HUES48 (cell line): ENCODE results near the gene NUP93.

Experiments
- H3K27ac ChIP-seq: one replicate; pipeline ENCODE4 v1.7.0; 2013; ENCODE audit warnings: low read depth, low read length, inconsistent platforms
- H3K27me3 ChIP-seq: 2 replicates; pipeline ENCODE4 v1.6.1; 2013; ENCODE audit warnings: mild to moderate bottlenecking, low read length; ENCODE audit not compliant: control insufficient read depth, insufficient read depth
- H3K36me3 ChIP-seq: 2 replicates; pipeline ENCODE4 v1.6.1; 2013; ENCODE audit warnings: low read length; ENCODE audit not compliant: control insufficient read depth, insufficient read depth
- H3K4me1 ChIP-seq: 2 replicates; pipeline ENCODE4 v1.6.1; 2013; ENCODE audit warnings: mild to moderate bottlenecking, low read length; ENCODE audit not compliant: control insufficient read depth, insufficient read depth
- H3K4me3 ChIP-seq: 2 replicates; pipeline ENCODE4 v1.5.1; 2013; ENCODE audit warnings: mild to moderate bottlenecking, low read depth, low read length
- H3K9ac ChIP-seq: 2 replicates; pipeline ENCODE4 v1.6.1; 2013; ENCODE audit warnings: mild to moderate bottlenecking, low read depth, low read length, moderate library complexity
- H3K9me3 ChIP-seq: 2 replicates; pipeline ENCODE4 v1.6.1; 2013; ENCODE audit warnings: low read length; ENCODE audit not compliant: control insufficient read depth, insufficient read depth

Gene NUP93

DNA sequence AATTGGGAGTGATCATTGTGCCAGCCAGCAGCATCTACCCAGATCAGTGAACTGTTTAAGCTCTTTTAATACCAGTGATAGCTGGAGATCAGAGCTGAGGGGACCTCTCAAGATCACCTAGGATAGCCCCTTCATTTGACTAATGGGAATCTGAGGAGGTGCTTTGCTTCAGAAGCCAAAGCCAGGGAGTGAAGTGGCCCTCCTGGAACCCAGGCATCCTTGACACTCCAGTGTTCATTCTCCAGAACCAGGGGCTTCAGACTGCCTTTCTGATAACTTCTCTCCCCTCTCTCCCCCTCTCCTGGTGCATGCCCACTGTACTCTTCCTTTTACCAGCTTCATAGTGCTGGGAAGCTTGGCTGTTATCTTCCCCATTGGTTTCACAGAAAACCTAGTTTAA, 87.1 kb downstream of the NUP93 start:
- H3K36me3 ChIP-seq = peaks cover 36% of the 10 kb centered on the region
- no peak overlapping the region for H3K4me3 ChIP-seq
- no peaks in the 10 kb centered on the region for H3K4me1 ChIP-seq
- no peak overlapping the region for H3K27ac ChIP-seq
- H3K9ac ChIP-seq = no peak overlapping the region
- H3K9me3 ChIP-seq = no peaks in the 10 kb centered on the region
- no peaks in the 10 kb centered on the region for H3K27me3 ChIP-seq

DNA sequence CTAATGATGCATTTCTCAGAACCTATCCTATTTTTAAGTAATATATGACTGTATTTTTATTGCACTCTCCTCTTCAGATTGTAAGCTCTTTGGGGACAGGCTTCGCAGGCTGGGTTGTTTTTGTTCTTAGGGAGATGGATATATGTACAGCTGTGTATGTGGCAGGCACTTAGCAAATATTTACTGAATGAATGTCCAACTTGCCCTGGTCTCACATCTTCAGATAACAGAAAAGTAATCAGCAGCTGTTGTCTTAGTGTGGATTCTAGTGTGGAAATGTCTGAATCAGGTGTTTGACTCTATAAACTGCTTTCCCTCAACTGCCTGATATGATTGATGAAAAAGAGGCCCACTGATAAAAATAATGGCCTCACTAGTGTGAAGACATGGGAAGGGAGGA, 88.0 kb downstream of the NUP93 start:
- Histone ChIP-seq H3K4me3 (no peak overlapping the region), H3K9me3 (no peaks in the 10 kb centered on the region), H3K27me3 (no peaks in the 10 kb centered on the region), H3K27ac (no peak overlapping the region), H3K9ac (no peak overlapping the region), H3K36me3 (peaks cover 38% of the 10 kb centered on the region), H3K4me1 (peaks cover 3% of the 10 kb centered on the region)

DNA sequence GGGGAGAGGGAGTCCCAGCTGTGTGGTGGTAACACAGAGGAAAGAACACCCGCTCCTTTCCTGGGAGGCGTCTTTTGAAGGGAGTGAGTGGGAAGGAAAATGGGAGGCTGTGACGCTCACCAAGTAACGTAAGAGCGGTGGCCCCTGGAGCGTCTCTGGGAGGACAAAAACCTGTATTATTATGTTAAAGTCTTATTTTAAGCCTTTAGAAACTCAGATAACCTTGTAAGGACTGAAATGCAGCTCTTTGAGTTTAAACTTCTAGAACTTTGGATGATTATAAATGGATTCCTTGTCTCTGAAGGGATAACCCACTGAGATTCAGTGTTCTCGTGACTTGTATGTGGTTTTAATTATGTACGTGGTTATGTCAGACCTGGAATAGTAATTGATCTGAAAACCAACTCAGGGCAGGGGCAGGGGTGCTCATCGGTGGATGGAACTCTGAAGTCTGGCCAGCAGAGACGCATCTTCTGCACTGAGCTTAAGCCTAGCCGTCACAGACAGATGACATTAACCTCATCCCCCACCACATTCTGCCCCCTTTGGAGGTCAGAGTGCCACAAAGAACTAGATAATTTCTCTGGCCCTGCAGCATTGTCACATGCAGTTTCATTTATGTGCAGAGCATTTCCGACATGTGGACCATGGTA, 93.3 kb downstream of the NUP93 start:
- Histone ChIP-seq H3K4me3 (no peak overlapping the region), H3K9ac (no peak overlapping the region), H3K27me3 (no peaks in the 10 kb centered on the region), H3K9me3 (no peaks in the 10 kb centered on the region), H3K4me1 (peaks cover 9% of the 10 kb centered on the region), H3K27ac (peak overlapping the region; percentile 51), H3K36me3 (peaks cover 70% of the 10 kb centered on the region)

DNA sequence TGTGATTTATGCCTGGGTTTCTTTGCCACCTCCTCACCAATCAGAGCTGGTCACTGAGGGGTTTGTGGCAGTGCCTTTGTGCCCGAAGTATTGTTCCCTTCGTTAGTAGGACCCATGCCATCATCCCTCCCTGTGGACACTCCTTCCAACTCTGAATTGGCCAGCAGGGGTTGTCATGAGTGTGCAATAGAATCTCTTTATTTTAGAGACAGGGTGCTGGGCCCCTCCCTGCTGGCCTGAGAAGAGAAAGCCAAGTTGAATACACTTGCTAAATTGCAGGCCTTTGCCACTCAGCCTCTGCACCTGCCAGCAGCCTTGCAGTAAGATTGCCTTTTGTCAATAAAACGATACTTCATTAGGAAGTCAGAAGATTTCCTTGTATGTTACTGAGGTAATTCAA, 94.4 kb downstream of the NUP93 start:
- Histone ChIP-seq H3K9me3 (no peaks in the 10 kb centered on the region), H3K9ac (no peak overlapping the region), H3K27ac (peak overlapping the region; percentile 30), H3K36me3 (peaks cover 70% of the 10 kb centered on the region), H3K4me1 (peaks cover 9% of the 10 kb centered on the region), H3K4me3 (no peak overlapping the region), H3K27me3 (no peaks in the 10 kb centered on the region)

DNA sequence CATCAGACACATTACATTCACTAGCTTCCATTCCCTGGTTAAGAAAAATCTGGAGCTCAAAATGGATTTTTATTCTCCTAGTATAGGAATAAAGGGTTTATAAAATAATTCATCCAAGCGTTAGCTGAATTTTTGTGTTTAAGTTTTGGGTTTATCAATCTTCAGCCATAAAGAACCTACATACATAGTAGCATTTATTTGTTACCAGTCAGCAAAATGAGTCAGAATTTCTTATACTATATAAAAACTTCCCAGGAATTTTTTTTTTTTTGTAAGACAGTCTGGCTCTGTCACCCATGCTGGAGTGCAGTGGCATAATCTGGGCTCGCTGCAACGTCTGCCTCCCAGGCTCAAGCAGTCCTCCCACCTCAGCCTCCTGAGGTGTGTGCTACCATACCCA, 94.9 kb downstream of the NUP93 start:
- Histone ChIP-seq H3K27ac (no peak overlapping the region), H3K9ac (no peak overlapping the region), H3K4me3 (no peak overlapping the region), H3K27me3 (no peaks in the 10 kb centered on the region), H3K9me3 (no peaks in the 10 kb centered on the region), H3K36me3 (peaks cover 70% of the 10 kb centered on the region), H3K4me1 (peaks cover 9% of the 10 kb centered on the region)

DNA sequence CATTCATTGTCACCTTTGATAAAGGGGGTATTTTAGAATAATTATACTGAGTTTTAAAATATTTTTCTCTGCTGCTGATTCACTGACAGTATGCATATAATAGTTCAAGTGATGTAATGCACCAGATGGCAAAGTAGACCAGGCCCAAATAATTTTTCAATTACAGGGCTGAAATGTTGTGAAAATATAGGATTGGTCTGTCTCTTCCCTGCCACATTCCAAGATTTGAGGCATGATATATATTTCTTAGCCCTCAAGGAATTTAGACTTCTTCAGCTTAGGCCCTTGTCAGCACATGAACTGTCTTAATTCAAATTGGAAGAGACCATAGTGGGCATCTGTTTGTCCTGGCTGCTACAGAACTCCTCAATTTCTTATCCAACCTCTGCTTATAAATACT, 95.9 kb downstream of the NUP93 start:
- H3K27ac ChIP-seq = no peak overlapping the region
- H3K27me3 ChIP-seq = no peaks in the 10 kb centered on the region
- no peaks in the 10 kb centered on the region for H3K9me3 ChIP-seq
- peaks cover 9% of the 10 kb centered on the region for H3K4me1 ChIP-seq
- H3K36me3 ChIP-seq = peaks cover 72% of the 10 kb centered on the region
- H3K9ac ChIP-seq = no peak overlapping the region
- H3K4me3 ChIP-seq = no peak overlapping the region

DNA sequence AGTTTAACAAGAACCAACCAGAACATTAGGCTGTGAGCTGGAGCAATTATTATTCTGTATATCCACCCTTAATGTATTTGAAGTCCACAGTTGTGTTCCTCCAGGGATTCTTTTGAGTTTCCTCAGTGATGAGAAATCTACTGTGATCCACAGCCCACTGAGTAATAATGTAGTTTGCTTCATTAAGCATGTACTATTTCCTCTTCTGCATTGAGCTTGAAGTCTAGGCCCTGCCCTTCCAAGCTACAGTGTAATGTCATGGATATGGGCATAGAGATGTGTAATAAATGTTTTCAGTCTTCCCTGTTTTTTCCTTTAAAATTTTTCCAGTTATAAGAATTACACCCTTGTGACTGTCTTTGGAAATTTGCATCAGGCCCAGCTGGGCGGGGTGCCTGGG, 98.7 kb downstream of the NUP93 start:
- no peak overlapping the region for H3K27ac ChIP-seq
- H3K4me1 ChIP-seq = no peaks in the 10 kb centered on the region
- H3K9ac ChIP-seq = no peak overlapping the region
- H3K9me3 ChIP-seq = no peaks in the 10 kb centered on the region
- H3K4me3 ChIP-seq = no peak overlapping the region
- no peaks in the 10 kb centered on the region for H3K27me3 ChIP-seq
- H3K36me3 ChIP-seq = peaks cover 76% of the 10 kb centered on the region

DNA sequence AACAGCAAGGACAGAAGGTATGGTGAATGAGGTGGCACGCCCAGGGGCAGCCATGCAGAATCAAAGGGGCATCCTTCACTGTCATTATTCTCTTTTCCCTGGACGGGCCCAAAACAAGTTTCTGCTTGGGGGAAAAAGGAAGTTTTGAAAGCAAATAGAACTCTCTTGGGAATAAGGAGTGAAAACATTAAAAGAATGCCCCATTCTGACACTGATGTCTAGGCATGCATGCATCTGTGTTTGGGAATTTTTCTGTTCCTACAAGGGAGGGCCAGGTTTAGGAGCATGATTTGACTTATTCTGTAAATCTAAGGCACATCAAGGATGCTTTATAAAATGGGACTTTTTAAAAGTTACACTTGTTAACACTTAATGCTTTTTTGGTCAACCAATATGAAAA, 100.7 kb downstream of the NUP93 start:
- Histone ChIP-seq H3K36me3 (peaks cover 85% of the 10 kb centered on the region), H3K27me3 (no peaks in the 10 kb centered on the region), H3K4me1 (no peaks in the 10 kb centered on the region), H3K4me3 (no peak overlapping the region), H3K27ac (no peak overlapping the region), H3K9ac (no peak overlapping the region), H3K9me3 (no peaks in the 10 kb centered on the region)

DNA sequence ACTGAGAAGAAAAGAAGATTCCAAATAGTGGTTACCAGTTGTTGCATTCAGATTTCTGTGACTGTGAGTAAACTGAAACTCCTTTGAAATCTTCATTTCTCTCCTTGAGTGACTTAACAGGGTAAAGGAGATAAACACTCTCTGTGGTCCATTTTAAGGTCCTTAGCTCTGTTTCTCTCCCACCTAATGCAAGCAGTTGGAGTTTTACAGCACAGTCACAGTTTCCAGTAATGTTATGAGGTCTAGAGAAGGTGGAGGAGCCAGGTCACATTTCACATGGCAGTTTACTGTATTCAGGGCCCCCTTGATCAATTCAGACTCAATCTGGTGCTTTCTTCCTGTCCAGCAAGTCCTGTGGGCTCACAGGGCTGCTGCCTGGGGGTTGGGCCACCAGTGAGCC, 102.8 kb downstream of the NUP93 start:
- no peak overlapping the region for H3K4me3 ChIP-seq
- H3K9ac ChIP-seq = no peak overlapping the region
- H3K27me3 ChIP-seq = no peaks in the 10 kb centered on the region
- H3K36me3 ChIP-seq = peaks cover 87% of the 10 kb centered on the region
- H3K9me3 ChIP-seq = no peaks in the 10 kb centered on the region
- H3K27ac ChIP-seq = no peak overlapping the region
- no peaks in the 10 kb centered on the region for H3K4me1 ChIP-seq

DNA sequence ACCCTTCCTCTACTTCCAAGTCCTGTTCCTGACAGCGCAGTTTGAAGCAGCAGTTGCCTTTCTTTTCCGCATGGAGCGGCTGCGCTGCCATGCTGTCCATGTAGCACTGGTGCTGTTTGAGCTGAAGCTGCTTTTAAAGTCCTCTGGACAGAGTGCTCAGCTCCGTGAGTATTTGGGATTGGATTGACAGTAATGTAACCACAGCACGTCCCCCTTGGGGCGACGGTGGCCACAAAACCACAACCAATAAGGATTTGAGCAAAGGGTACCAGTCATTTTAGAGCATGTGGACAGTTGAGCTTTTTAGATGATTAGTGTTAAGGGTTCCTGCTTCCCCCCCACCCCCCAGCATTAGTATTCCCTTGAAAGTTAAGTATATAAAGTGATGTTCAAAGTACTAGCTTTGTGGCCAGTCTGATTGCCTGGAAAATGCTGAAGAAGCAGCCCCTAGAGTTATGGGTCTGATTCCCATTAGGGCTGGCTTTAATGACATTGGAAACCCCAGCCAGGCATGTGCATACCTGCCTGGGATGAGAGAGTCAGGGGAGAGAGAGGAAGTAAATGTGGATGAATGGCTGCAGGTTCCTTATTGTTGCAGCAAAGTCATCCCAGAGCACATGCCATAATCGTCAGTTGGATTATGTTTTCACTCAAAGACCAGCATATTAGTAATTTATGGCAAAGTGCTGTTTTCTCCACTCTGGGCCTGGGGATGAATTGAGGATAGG, 103.5 kb downstream of the NUP93 start:
- Histone ChIP-seq H3K27ac (no peak overlapping the region), H3K27me3 (no peaks in the 10 kb centered on the region), H3K36me3 (peaks cover 93% of the 10 kb centered on the region), H3K9ac (no peak overlapping the region), H3K4me3 (no peak overlapping the region), H3K9me3 (no peaks in the 10 kb centered on the region), H3K4me1 (no peaks in the 10 kb centered on the region)

DNA sequence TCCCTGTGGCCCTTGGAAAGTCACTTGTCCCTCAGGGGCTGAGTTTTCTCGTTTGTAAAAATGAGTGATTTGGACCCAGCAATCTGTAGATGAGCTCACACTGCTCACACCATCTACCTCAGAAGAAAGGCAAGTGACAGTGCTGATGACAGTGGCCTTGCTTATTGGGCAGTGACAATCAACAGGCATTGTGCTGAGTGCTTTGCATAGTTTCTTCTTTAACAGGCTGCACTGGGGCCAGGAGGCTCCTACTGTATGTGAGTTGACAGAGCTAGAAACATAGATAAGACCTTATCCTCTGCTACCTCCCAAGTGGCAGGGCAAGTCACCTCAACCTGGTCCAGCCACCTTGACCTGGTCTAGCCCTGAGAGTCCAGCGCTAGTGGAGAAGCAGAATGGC, 105.4 kb downstream of the NUP93 start:
- Histone ChIP-seq H3K27ac (no peak overlapping the region), H3K36me3 (peaks cover 91% of the 10 kb centered on the region), H3K9me3 (no peaks in the 10 kb centered on the region), H3K4me3 (no peak overlapping the region), H3K9ac (no peak overlapping the region), H3K27me3 (no peaks in the 10 kb centered on the region), H3K4me1 (no peaks in the 10 kb centered on the region)
